Adrenal gland (tissue), 5 donors: ENCODE measurements around the gene CRCP.

ENCODE experiments used
- POLR2A ChIP-seq, 2 donors: fragments of 450-650 bp; IDR thresholded peaks; one replicate each; pipeline ENCODE4 v1.6.1; 2017; ENCODE audit warnings: antibody characterized with exemption in 2 of 2, mild to moderate bottlenecking in 2 of 2, moderate library complexity in 1 of 2
- TF ChIP-seq, protein P1 (sequence below), 6 experiments: fragments of 450-650 bp in 4 of 6; fragments of 200-600 bp in 2 of 6; sonication (generic) in 1 of 6; IDR thresholded peaks; 1 replicate in 5 of 6; 2 replicates in 1 of 6; pipeline versions ENCODE4 v1.5.1 to v1.8.0; 2016 to 2021; ENCODE audit warnings: antibody characterized with exemption in 6 of 6, mild to moderate bottlenecking in 2 of 6, moderate library complexity in 1 of 6
- donor health status: DM: no; HTN: no; CAD: no.

DNA sequence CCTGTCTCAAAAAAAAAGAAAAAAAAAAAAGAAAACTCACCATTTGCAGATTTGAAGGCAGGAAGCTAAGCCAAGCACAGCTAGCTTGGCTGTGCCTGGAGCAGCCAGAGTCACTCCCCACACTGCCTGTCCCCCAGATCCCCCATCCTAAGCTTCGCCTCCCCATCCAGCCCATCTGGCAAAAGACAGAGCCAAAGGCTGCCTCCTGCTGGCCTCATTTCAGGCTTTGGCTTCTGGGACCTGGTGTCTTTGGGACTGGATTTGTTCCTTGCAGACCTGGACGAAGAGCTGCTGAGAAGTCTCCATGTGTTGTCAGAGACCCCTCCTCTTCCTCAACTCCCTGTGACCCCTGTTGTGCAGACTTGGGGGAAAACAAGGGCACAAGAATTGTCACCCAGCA is 31.0 kb upstream of the CRCP start:
- TF ChIP-seq, protein P1, sequence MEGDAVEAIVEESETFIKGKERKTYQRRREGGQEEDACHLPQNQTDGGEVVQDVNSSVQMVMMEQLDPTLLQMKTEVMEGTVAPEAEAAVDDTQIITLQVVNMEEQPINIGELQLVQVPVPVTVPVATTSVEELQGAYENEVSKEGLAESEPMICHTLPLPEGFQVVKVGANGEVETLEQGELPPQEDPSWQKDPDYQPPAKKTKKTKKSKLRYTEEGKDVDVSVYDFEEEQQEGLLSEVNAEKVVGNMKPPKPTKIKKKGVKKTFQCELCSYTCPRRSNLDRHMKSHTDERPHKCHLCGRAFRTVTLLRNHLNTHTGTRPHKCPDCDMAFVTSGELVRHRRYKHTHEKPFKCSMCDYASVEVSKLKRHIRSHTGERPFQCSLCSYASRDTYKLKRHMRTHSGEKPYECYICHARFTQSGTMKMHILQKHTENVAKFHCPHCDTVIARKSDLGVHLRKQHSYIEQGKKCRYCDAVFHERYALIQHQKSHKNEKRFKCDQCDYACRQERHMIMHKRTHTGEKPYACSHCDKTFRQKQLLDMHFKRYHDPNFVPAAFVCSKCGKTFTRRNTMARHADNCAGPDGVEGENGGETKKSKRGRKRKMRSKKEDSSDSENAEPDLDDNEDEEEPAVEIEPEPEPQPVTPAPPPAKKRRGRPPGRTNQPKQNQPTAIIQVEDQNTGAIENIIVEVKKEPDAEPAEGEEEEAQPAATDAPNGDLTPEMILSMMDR (IDR thresholded peaks at IDR 0.05): no peak
- TF ChIP-seq POLR2A (IDR thresholded peaks at IDR 0.05): no peak
